HUES48 (cell line): ENCODE measurements around the gene OSTF1.

Experiments
- H3K27ac ChIP-seq: one replicate; pipeline ENCODE4 v1.7.0; 2013; ENCODE audit warnings: low read depth, low read length, inconsistent platforms
- H3K27me3 ChIP-seq: 2 replicates; pipeline ENCODE4 v1.6.1; 2013; ENCODE audit warnings: mild to moderate bottlenecking, low read length; ENCODE audit not compliant: control insufficient read depth, insufficient read depth
- H3K36me3 ChIP-seq: 2 replicates; pipeline ENCODE4 v1.6.1; 2013; ENCODE audit warnings: low read length; ENCODE audit not compliant: control insufficient read depth, insufficient read depth
- H3K4me1 ChIP-seq: 2 replicates; pipeline ENCODE4 v1.6.1; 2013; ENCODE audit warnings: mild to moderate bottlenecking, low read length; ENCODE audit not compliant: control insufficient read depth, insufficient read depth
- H3K4me3 ChIP-seq: 2 replicates; pipeline ENCODE4 v1.5.1; 2013; ENCODE audit warnings: mild to moderate bottlenecking, low read depth, low read length
- H3K9ac ChIP-seq: 2 replicates; pipeline ENCODE4 v1.6.1; 2013; ENCODE audit warnings: mild to moderate bottlenecking, low read depth, low read length, moderate library complexity
- H3K9me3 ChIP-seq: 2 replicates; pipeline ENCODE4 v1.6.1; 2013; ENCODE audit warnings: low read length; ENCODE audit not compliant: control insufficient read depth, insufficient read depth

OSTF1 gene

GRCh38 chr9:75140261-75140660 is 51.9 kb downstream of the OSTF1 start:
- H3K36me3 ChIP-seq = no peaks in the 10 kb centered on the region
- H3K9ac ChIP-seq = no peak overlapping the region
- no peak overlapping the region for H3K4me3 ChIP-seq
- H3K27me3 ChIP-seq = no peaks in the 10 kb centered on the region
- H3K9me3 ChIP-seq = no peaks in the 10 kb centered on the region
- H3K27ac ChIP-seq = no peak overlapping the region
- H3K4me1 ChIP-seq = no peaks in the 10 kb centered on the region

DNA sequence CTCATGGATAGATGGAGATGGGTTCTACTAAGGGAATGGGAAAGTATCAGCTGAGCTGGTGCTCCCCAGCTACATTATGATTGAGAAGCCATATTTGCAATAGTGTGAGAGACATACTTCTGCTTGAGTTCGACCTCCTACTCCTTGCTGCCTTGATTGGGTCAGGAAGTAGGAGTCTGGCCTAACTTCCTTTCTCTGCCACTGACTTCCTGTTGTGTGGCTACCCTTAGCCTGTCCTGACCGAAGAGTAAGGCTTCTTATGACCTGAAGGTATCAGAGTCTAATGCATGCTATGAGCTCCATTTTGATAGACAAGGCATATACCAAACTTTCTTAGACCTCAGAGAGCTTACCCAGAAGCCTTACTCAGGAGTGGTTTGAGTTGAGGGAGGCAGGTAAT is 53.9 kb downstream of the OSTF1 start:
- Histone ChIP-seq H3K4me3 (no peak overlapping the region), H3K9me3 (no peaks in the 10 kb centered on the region), H3K36me3 (no peaks in the 10 kb centered on the region), H3K4me1 (no peaks in the 10 kb centered on the region), H3K9ac (no peak overlapping the region), H3K27me3 (no peaks in the 10 kb centered on the region), H3K27ac (no peak overlapping the region)

DNA sequence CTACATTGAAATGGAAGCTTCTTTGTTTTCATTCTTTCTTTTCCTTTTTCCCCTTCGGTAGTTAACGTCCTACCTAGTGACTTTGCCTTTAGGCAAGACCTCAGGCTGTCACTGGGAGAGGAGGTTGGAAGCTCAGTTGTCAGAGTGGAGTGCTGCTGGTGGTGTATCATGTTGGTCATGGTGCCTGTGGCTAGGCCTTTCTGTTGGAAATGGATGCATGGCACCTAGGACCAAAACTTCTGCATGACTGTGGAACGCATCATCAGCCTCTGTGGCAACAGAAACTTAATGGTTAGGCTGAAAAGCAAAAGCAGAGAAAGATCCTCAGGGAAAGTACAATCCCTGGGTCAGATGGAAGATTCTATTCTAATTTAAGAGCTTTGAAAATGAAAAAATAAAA is 57.9 kb downstream of the OSTF1 start:
- no peaks in the 10 kb centered on the region for H3K9me3 ChIP-seq
- no peaks in the 10 kb centered on the region for H3K36me3 ChIP-seq
- H3K27ac ChIP-seq = no peak overlapping the region
- H3K9ac ChIP-seq = no peak overlapping the region
- H3K27me3 ChIP-seq = no peaks in the 10 kb centered on the region
- H3K4me1 ChIP-seq = no peaks in the 10 kb centered on the region
- H3K4me3 ChIP-seq = no peak overlapping the region

DNA sequence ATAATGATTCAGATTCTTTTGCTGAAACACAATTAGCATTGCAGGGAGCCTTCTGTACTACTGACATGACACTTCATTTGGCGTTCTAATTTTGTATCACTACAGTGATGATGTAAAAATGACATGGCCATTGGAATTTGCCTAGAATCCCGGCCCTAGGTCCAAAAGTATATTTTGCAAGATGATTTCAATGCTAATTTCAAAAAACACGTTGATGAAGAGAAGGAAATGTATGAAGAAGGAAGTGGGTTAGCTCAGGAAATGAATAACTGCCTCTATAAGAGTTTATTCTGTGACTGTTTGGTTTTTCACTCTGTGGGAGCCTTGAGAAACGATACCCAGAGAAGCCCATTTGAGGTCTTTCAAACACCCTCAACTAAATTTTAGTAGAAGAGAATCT is 59.3 kb downstream of the OSTF1 start:
- Histone ChIP-seq H3K9ac (no peak overlapping the region), H3K36me3 (no peaks in the 10 kb centered on the region), H3K4me3 (no peak overlapping the region), H3K27me3 (no peaks in the 10 kb centered on the region), H3K9me3 (no peaks in the 10 kb centered on the region), H3K27ac (no peak overlapping the region), H3K4me1 (no peaks in the 10 kb centered on the region)

- H3K27me3 ChIP-seq = no peaks in the 10 kb centered on the region
- H3K9me3 ChIP-seq = no peaks in the 10 kb centered on the region
- no peak overlapping the region for H3K4me3 ChIP-seq
- H3K4me1 ChIP-seq = no peaks in the 10 kb centered on the region
- no peaks in the 10 kb centered on the region for H3K36me3 ChIP-seq
- no peak overlapping the region for H3K9ac ChIP-seq
- no peak overlapping the region for H3K27ac ChIP-seq
These were observed 60.2 kb downstream of the OSTF1 start for GRCh38 chr9:75148561-75148960.

- Histone ChIP-seq H3K9me3 (no peaks in the 10 kb centered on the region), H3K27ac (no peak overlapping the region), H3K9ac (no peak overlapping the region), H3K4me1 (no peaks in the 10 kb centered on the region), H3K4me3 (no peak overlapping the region), H3K27me3 (no peaks in the 10 kb centered on the region), H3K36me3 (no peaks in the 10 kb centered on the region)
These were observed 61.5 kb downstream of the OSTF1 start for GRCh38 chr9:75149841-75150241.

- no peaks in the 10 kb centered on the region for H3K27me3 ChIP-seq
- H3K4me1 ChIP-seq = no peaks in the 10 kb centered on the region
- no peaks in the 10 kb centered on the region for H3K36me3 ChIP-seq
- H3K9me3 ChIP-seq = no peaks in the 10 kb centered on the region
- H3K9ac ChIP-seq = no peak overlapping the region
- no peak overlapping the region for H3K27ac ChIP-seq
- H3K4me3 ChIP-seq = no peak overlapping the region
These were observed 62.2 kb downstream of the OSTF1 start for GRCh38 chr9:75150512-75150911.

GRCh38 chr9:75152416-75152815 is 64.1 kb downstream of the OSTF1 start:
- Histone ChIP-seq H3K27ac (no peak overlapping the region), H3K36me3 (no peaks in the 10 kb centered on the region), H3K4me3 (no peak overlapping the region), H3K9ac (no peak overlapping the region), H3K27me3 (no peaks in the 10 kb centered on the region), H3K4me1 (no peaks in the 10 kb centered on the region), H3K9me3 (no peaks in the 10 kb centered on the region)

- Histone ChIP-seq H3K36me3 (no peaks in the 10 kb centered on the region), H3K4me1 (no peaks in the 10 kb centered on the region), H3K27ac (no peak overlapping the region), H3K9me3 (no peaks in the 10 kb centered on the region), H3K9ac (no peak overlapping the region), H3K4me3 (no peak overlapping the region), H3K27me3 (no peaks in the 10 kb centered on the region)
These were observed 68.5 kb downstream of the OSTF1 start for GRCh38 chr9:75156858-75157257.

GRCh38 chr9:75161116-75161857 is 73.0 kb downstream of the OSTF1 start:
- Histone ChIP-seq H3K27me3 (no peaks in the 10 kb centered on the region), H3K27ac (no peak overlapping the region), H3K9me3 (0 out of 2 replicates have a peak, but pooled peaks cover 2% of the 10 kb centered on the region), H3K4me3 (no peak overlapping the region), H3K4me1 (no peaks in the 10 kb centered on the region), H3K36me3 (no peaks in the 10 kb centered on the region), H3K9ac (no peak overlapping the region)

DNA sequence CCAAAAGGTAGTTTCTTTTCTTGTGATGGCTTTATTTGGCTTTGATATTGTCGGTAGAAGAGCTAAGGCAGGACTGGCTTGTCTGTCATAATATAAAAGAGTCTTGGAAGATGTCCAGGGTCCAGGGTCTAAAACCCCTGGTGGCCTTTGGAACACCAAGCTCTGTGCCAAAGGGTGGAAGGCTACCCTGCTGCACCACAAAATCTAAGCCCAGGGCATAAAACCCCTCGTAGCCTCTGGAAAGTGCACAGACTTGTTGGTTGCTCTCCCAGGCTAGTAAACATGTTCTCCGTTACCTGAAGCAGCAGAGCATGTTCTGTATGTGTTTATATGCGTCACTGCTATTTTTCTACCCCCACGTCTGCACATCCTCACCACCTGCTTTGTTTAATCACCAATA is 75.5 kb downstream of the OSTF1 start:
- no peak overlapping the region for H3K9ac ChIP-seq
- H3K4me3 ChIP-seq = no peak overlapping the region
- H3K4me1 ChIP-seq = no peaks in the 10 kb centered on the region
- H3K27ac ChIP-seq = no peak overlapping the region
- H3K9me3 ChIP-seq = 0 out of 2 replicates have a peak, but pooled peaks cover 4% of the 10 kb centered on the region
- no peaks in the 10 kb centered on the region for H3K36me3 ChIP-seq
- H3K27me3 ChIP-seq = no peaks in the 10 kb centered on the region
